ENCODE data around the gene CRTC3.

DNA sequence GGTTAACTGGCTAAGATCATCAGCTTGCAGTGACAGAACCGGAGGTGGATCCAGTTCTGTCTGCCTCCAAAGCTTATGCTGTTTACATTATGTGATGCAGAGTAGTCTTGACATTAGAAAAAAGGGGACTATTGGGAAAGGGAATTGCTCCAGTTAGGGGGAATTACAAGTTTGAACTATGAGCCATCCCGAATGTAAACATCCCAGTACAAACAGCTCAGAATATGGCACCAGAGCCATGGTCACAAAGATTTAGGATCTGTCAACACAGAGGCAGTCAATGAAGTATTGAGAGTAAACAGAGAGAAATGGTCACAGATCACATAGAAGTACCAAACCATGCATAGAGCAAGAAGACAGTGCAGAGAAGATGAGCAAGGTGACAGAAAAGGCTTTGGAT, 39.8 kb upstream of the CRTC3 start:
- TF ChIP-seq, protein P1, sequence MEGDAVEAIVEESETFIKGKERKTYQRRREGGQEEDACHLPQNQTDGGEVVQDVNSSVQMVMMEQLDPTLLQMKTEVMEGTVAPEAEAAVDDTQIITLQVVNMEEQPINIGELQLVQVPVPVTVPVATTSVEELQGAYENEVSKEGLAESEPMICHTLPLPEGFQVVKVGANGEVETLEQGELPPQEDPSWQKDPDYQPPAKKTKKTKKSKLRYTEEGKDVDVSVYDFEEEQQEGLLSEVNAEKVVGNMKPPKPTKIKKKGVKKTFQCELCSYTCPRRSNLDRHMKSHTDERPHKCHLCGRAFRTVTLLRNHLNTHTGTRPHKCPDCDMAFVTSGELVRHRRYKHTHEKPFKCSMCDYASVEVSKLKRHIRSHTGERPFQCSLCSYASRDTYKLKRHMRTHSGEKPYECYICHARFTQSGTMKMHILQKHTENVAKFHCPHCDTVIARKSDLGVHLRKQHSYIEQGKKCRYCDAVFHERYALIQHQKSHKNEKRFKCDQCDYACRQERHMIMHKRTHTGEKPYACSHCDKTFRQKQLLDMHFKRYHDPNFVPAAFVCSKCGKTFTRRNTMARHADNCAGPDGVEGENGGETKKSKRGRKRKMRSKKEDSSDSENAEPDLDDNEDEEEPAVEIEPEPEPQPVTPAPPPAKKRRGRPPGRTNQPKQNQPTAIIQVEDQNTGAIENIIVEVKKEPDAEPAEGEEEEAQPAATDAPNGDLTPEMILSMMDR (conservative IDR thresholded peaks at IDR 0.05; ENCODE audit: low read length), result no peak
- no peak for TF ChIP-seq EZH2phosphoT487 (IDR thresholded peaks at IDR 0.05; ENCODE audit: borderline replicate concordance, low read depth, low read length)

Data from OCI-LY7 (cell line).